K562 (cell line): ENCODE results near the gene SYNE1. TPM values are rescaled to one million over a fixed set of nuclear protein-coding genes. Genes with fewer than 3 reads are reported as not detected.

Source experiments
- HES1 ChIP-seq: fragments of 450-650 bp; IDR thresholded peaks from 2 replicates; pipeline ENCODE4 v1.6.1; 2016; ENCODE audit warnings: low read depth, mild to moderate bottlenecking, moderate library complexity
- MAZ ChIP-seq, 2 experiments: fragments of 450-650 bp in 1 of 2; sonication (generic) in 1 of 2; formaldehyde crosslinking; IDR thresholded peaks in 1 of 2; conservative IDR thresholded peaks in 1 of 2; 2 replicates each; pipeline versions ENCODE4 v1.4.0 to v1.5.0; 2020; ENCODE audit warnings: mild to moderate bottlenecking in 1 of 2, missing genetic modification reagents in 1 of 2
- MXI1 ChIP-seq: IDR thresholded peaks from 2 replicates; pipeline ENCODE4 v1.6.1; 2011; ENCODE audit warnings: low read depth, mild to moderate bottlenecking, improper control_type of control experiment, low read length
- PPARD ChIP-seq: fragments of 250-450 bp; sonication (Bioruptor Pico); IDR thresholded peaks from 2 replicates; pipeline ENCODE4 v1.8.0; 2022; ENCODE audit warnings: inconsistent platforms, mild to moderate bottlenecking, moderate library complexity
- WHSC1 ChIP-seq: IDR thresholded peaks from one replicate; pipeline ENCODE4 v1.6.1; 2012; ENCODE audit warnings: low read length, control low read depth, inconsistent platforms
- ZNF655 ChIP-seq: fragments of 250-450 bp; sonication (Bioruptor Pico); IDR thresholded peaks from 2 replicates; pipeline ENCODE4 v1.5.0; 2021
- polyA plus RNA-seq, 8 experiments: library from polyadenylated mRNA; depleted of rRNA in 4 of 8; stranded (reverse) in 5 of 8; unstranded in 3 of 8; fragments of >200 nt; fragmentation: Nextera tagmentation in 2 of 8; fragmentation: Illumina TruSeq in 1 of 8; extraction: Ambion mirVana in 2 of 8; extraction: Trizol in 1 of 8; gene quantifications; 2 replicates each; pipeline versions ENCODE4 v1.2.1 to v1.2.3, GENCODE V29; 2011 to 2014; ENCODE audit warnings: inconsistent platforms in 1 of 8, missing spikeins in 1 of 8
- total RNA-seq, 7 experiments: library from RNA; depleted of rRNA in 6 of 7; stranded (reverse); fragments of >200 nt in 6 of 7; fragmentation: Illumina TruSeq in 2 of 7; extraction: Trizol in 2 of 7; gene quantifications; 2 replicates each; pipeline versions ENCODE4 v1.2.1 to v1.2.3, GENCODE V29; 2011 to 2021; ENCODE audit warnings: low replicate concordance in 1 of 7
- TF ChIP-seq, protein P1 (sequence below): fragments of 450-650 bp; IDR thresholded peaks from 2 replicates; pipeline ENCODE4 v1.6.1; 2016; ENCODE audit warnings: missing biosample characterization, missing genetic modification characterization
- TF ChIP-seq, protein P2 (sequence below), 2 experiments: fragments of 200-800 bp in 1 of 2; sonication (Bioruptor generic) in 1 of 2; sonication (generic) in 1 of 2; formaldehyde crosslinking in 1 of 2; IDR thresholded peaks in 1 of 2; conservative IDR thresholded peaks in 1 of 2; 2 replicates each; pipeline versions ENCODE4 v1.5.0 to v1.6.1; 2016 to 2020; ENCODE audit warnings: missing compliant biosample characterization in 1 of 2, missing genetic modification characterization in 1 of 2, missing genetic modification reagents in 1 of 2

The SYNE1 gene
- total and polyA plus RNA-seq, 9 of the 15 experiments (the other 6 are each of a cell fraction or from before 2014, with no cell fraction given) = under 0.01 to 0.42 (median 0.08) TPM; not detected in 1

- TF ChIP-seq MAZ (CRISPR knock-in tag; conservative IDR thresholded peaks at IDR 0.05 in 1 of 2, IDR thresholded peaks at IDR 0.05 in 1 of 2) = no peak
- no peak for TF ChIP-seq MXI1
- TF ChIP-seq PPARD (CRISPR knock-in tag) = no peak
- TF ChIP-seq HES1 = no peak
- no peak for TF ChIP-seq ZNF655 (CRISPR knock-in tag)
- TF ChIP-seq, protein P1, sequence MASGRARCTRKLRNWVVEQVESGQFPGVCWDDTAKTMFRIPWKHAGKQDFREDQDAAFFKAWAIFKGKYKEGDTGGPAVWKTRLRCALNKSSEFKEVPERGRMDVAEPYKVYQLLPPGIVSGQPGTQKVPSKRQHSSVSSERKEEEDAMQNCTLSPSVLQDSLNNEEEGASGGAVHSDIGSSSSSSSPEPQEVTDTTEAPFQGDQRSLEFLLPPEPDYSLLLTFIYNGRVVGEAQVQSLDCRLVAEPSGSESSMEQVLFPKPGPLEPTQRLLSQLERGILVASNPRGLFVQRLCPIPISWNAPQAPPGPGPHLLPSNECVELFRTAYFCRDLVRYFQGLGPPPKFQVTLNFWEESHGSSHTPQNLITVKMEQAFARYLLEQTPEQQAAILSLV (tag) = no peak
- TF ChIP-seq, protein P2, sequence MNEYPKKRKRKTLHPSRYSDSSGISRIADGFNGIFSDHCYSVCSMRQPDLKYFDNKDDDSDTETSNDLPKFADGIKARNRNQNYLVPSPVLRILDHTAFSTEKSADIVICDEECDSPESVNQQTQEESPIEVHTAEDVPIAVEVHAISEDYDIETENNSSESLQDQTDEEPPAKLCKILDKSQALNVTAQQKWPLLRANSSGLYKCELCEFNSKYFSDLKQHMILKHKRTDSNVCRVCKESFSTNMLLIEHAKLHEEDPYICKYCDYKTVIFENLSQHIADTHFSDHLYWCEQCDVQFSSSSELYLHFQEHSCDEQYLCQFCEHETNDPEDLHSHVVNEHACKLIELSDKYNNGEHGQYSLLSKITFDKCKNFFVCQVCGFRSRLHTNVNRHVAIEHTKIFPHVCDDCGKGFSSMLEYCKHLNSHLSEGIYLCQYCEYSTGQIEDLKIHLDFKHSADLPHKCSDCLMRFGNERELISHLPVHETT (CRISPR knock-in tag; conservative IDR thresholded peaks at IDR 0.05 in 1 of 2, IDR thresholded peaks at IDR 0.05 in 1 of 2) = no peak
- no peak for TF ChIP-seq WHSC1
Measured at GRCh38 chr6:152353440-152353839, 283.7 kb downstream of the SYNE1 start (continued).
